Endothelial cell of umbilical vein (primary cell): ENCODE data around the gene MEAK7. TPM values are rescaled to one million over a fixed set of nuclear protein-coding genes. Genes with fewer than 3 reads are reported as not detected.

Source experiments
- BruUV-seq: library from RNA; stranded (reverse); fragments of 400-500 nt; replicated peaks from 2 replicates; lab custom pipeline; 2021; lab: Mats Ljungman, UMichigan
- CTCF ChIA-PET: fragments of 300-600, 350-600 bp; sonication (Branson Sonifier 250); formaldehyde crosslinking; loops from one replicate; lab custom pipeline; 2021; ENCODE audit warnings: antibody characterized with exemption, inconsistent platforms; lab: Charles Lee
- POLR2A ChIA-PET: fragments of 300-600, 350-600 bp; sonication (Branson Sonifier 250); formaldehyde crosslinking; loops from one replicate; lab custom pipeline; 2021; ENCODE audit warnings: antibody characterized with exemption, inconsistent platforms; lab: Charles Lee
- DNase-seq: peaks from one replicate; pipeline ENCODE4 v3.0.0-alpha.2; 2011; ENCODE audit warnings: low read depth, low spot score
- FAIRE-seq: peaks from 2 replicates; lab custom pipeline; 2011; peaks lifted over from hg19 to GRCh38; lab: Jason Lieb, UNC
- H2AFZ ChIP-seq: 2 replicates; pipeline ENCODE4 v1.6.0; 2012; ENCODE audit warnings: low read depth, low read length, control low read depth, inconsistent platforms
- H3K27ac ChIP-seq: 2 replicates; pipeline ENCODE4 v1.5.1; 2011; ENCODE audit warnings: low read depth, mild to moderate bottlenecking, control low read depth, low read length, moderate library complexity; ENCODE audit not compliant: insufficient read depth
- H3K27me3 ChIP-seq, 2 experiments: 2 replicates each; pipeline versions ENCODE4 v1.6.0 to v1.6.1; 2011; ENCODE audit warnings: low read length in 2 of 2, mixed read lengths in 1 of 2; ENCODE audit not compliant: control insufficient read depth in 2 of 2, insufficient read depth in 2 of 2
- H3K36me3 ChIP-seq, 2 experiments: 2 replicates in 1 of 2; 3 replicates in 1 of 2; pipeline ENCODE4 v1.5.1; 2011; ENCODE audit warnings: low read length in 2 of 2, mild to moderate bottlenecking in 1 of 2, moderate library complexity in 1 of 2; ENCODE audit not compliant: control insufficient read depth in 2 of 2, insufficient read depth in 2 of 2; ENCODE audit errors: extremely low read depth in 1 of 2
- H3K4me1 ChIP-seq: 3 replicates; pipeline ENCODE4 v1.5.1; 2011; ENCODE audit warnings: mild to moderate bottlenecking, low read length; ENCODE audit not compliant: control insufficient read depth, insufficient read depth; ENCODE audit errors: extremely low read depth
- H3K4me2 ChIP-seq: 2 replicates; pipeline ENCODE4 v1.6.1; 2011; ENCODE audit warnings: low read length, control low read depth, mixed read lengths; ENCODE audit not compliant: insufficient read depth
- H3K4me3 ChIP-seq, 3 experiments: fragments of 200-600 bp in 1 of 3; sonication (generic), shearing (Covaris generic) in 1 of 3; replicated peaks in 1 of 3; 2 replicates each; pipeline ENCODE4 v1.5.1; 2011 to 2016; ENCODE audit warnings: control low read depth in 3 of 3, low read length in 3 of 3, mild to moderate bottlenecking in 2 of 3, inconsistent platforms in 1 of 3, low read depth in 1 of 3, moderate library complexity in 1 of 3; ENCODE audit not compliant: insufficient read depth in 1 of 3
- H3K79me2 ChIP-seq: 2 replicates; pipeline ENCODE4 v1.6.0; 2012; ENCODE audit warnings: low read length, inconsistent platforms; ENCODE audit not compliant: control insufficient read depth, insufficient read depth
- H3K9ac ChIP-seq: replicated peaks from 2 replicates; pipeline ENCODE3; 2011; ENCODE audit warnings: low read length, control low read depth; ENCODE audit not compliant: insufficient read depth; ENCODE audit errors: extremely low read depth
- H3K9me1 ChIP-seq: replicated peaks from 3 replicates; pipeline ENCODE4 v1.6.0; 2011; ENCODE audit warnings: mild to moderate bottlenecking, low read length; ENCODE audit not compliant: control insufficient read depth, insufficient read depth; ENCODE audit errors: extremely low read depth
- H3K9me3 ChIP-seq: replicated peaks from 2 replicates; pipeline ENCODE4 v1.5.1; 2012; ENCODE audit warnings: low read length, inconsistent platforms; ENCODE audit not compliant: control insufficient read depth, insufficient read depth
- H4K20me1 ChIP-seq: replicated peaks from 2 replicates; pipeline ENCODE3; 2011; ENCODE audit warnings: mild to moderate bottlenecking, low read length; ENCODE audit not compliant: control insufficient read depth, insufficient read depth; ENCODE audit errors: extremely low read depth
- CTCF ChIP-seq, 2 donors: IDR thresholded peaks; 1 replicate in 1 of 2; 2 replicates in 1 of 2; pipeline ENCODE4 v1.5.1; 2011; ENCODE audit warnings: low read length in 2 of 2, mild to moderate bottlenecking in 2 of 2, moderate library complexity in 2 of 2, control low read depth in 1 of 2, inconsistent platforms in 1 of 2, low read depth in 1 of 2; ENCODE audit not compliant: insufficient read depth in 1 of 2; ENCODE audit errors: extremely low read depth in 1 of 2
- EZH2 ChIP-seq: IDR thresholded peaks from 2 replicates; pipeline ENCODE4 v1.6.1; 2012; ENCODE audit warnings: borderline replicate concordance, low read depth, mild to moderate bottlenecking, moderate library complexity, low read length, inconsistent platforms; ENCODE audit not compliant: severe bottlenecking
- FOS ChIP-seq: IDR thresholded peaks from 2 replicates; pipeline ENCODE4 v1.6.1; 2011; ENCODE audit warnings: mild to moderate bottlenecking, low read length, moderate library complexity, borderline replicate concordance; ENCODE audit not compliant: insufficient read depth
- GATA2 ChIP-seq: IDR thresholded peaks from 2 replicates; pipeline ENCODE4 v1.7.0; 2011; ENCODE audit warnings: low read depth, mild to moderate bottlenecking, moderate library complexity, mixed read lengths, low read length; ENCODE audit not compliant: insufficient read length, insufficient read depth
- JUN ChIP-seq: IDR thresholded peaks from 2 replicates; pipeline ENCODE4 v1.6.1; 2011; ENCODE audit warnings: borderline replicate concordance, low read depth; ENCODE audit not compliant: insufficient read length, insufficient read depth
- MAX ChIP-seq: IDR thresholded peaks from 2 replicates; pipeline ENCODE4 v1.6.1; 2011; ENCODE audit not compliant: insufficient read depth, insufficient read length
- MYC ChIP-seq: IDR thresholded peaks from one replicate; pipeline ENCODE4 v1.6.1; 2011; ENCODE audit warnings: mild to moderate bottlenecking, low read depth, low read length
- POLR2A ChIP-seq: IDR thresholded peaks from 2 replicates; pipeline ENCODE4 v1.6.1; 2012; ENCODE audit warnings: low read depth, mild to moderate bottlenecking, control low read depth, low read length
- POLR2AphosphoS5 ChIP-seq: IDR thresholded peaks from 2 replicates; pipeline ENCODE4 v1.6.1; 2012; ENCODE audit warnings: low read depth, mild to moderate bottlenecking, control low read depth, low read length, moderate library complexity; ENCODE audit not compliant: insufficient read depth
- dilution Hi-C: fragments of 300-500 bp; cut with MboI; formaldehyde crosslinking; loops from one replicate; pipeline ENCODE4 v1.15.0; 2019; ENCODE audit warnings: low sequenced_read_pairs; ENCODE audit not compliant: extremely low pct_ligation_motif_present
- intact Hi-C: fragments of 100-400 bp; cut with micrococcal nuclease; formaldehyde crosslinking; loops from one replicate; pipeline ENCODE4 v1.10.0; 2022
- polyA plus RNA-seq, 4 experiments: library from polyadenylated mRNA; depleted of rRNA in 3 of 4; stranded (reverse) in 3 of 4; unstranded in 1 of 4; fragments of >200 nt; gene quantifications; 2 replicates each; pipeline versions ENCODE4 v1.2.1 to v1.2.3, GENCODE V29; 2011 to 2012; ENCODE audit warnings: missing spikeins in 1 of 4
- total RNA-seq: library from RNA; stranded (reverse); gene quantifications from 2 replicates; pipeline ENCODE4 v1.2.3, GENCODE V29; 2021

Gene MEAK7
- total and polyA plus RNA-seq, 2 donors (not counting 3 experiments of a cell fraction or from before 2014, with no cell fraction given) = 16.2 to 22.7 TPM

- Histone ChIP-seq H3K9me1 (no peaks in the 10 kb centered on the region), H3K9me3 (no peaks in the 10 kb centered on the region), H3K4me3 (no peak overlapping the region), H4K20me1 (no peaks in the 10 kb centered on the region), H3K79me2 (no peaks in the 10 kb centered on the region), H3K4me1 (peaks cover 3% of the 10 kb centered on the region), H3K27ac (no peak overlapping the region), H3K9ac (no peak overlapping the region), H2AFZ (no peak overlapping the region), H3K4me2 (no peak overlapping the region), H3K36me3 (no peaks in the 10 kb centered on the region), H3K27me3 (no peaks in the 10 kb centered on the region)
- dilution Hi-C loops = loop anchor here (25.0 kb wide), 1 partner anchor 100 kb away; the partner anchor contains the start of gene COTL1
- FAIRE-seq = no peak
- POLR2A ChIA-PET = interaction anchor here (0.6 kb wide), 1 partner anchor 21 kb away, joined by 8 read pairs; no protein-coding TSS in a partner anchor
- CTCF ChIA-PET = interaction anchor here (0.6 to 9.0 kb wide), 17 partner anchors 8 to 226 kb away, joined by 3 to 154 read pairs (median 10); partner anchors contain the start of gene COTL1
- TF ChIP-seq POLR2A = no peak
- no peak for TF ChIP-seq JUN
- no peak for TF ChIP-seq CTCF (IDR thresholded peaks at IDR 0.05; ENCODE audit: extremely low read depth in 1 of 2, insufficient read depth in 1 of 2, low read depth in 1 of 2, low read length in 2 of 2)
- no peak for TF ChIP-seq GATA2
- no peak for TF ChIP-seq MAX
- TF ChIP-seq POLR2AphosphoS5 = no peak
- no peak for TF ChIP-seq EZH2
- TF ChIP-seq MYC = no peak
- TF ChIP-seq FOS = no peak
- no peak for DNase-seq
- no TSS peak for BruUV-seq
- intact Hi-C loops = loop anchor here (1.0 to 10.0 kb wide), 7 partner anchors 14 to 443 kb away; partner anchors contain the start of gene COTL1
These were observed 7.4 kb upstream of the MEAK7 start for GRCh38 chr16:84511831-84512230.
